Measurements from ENCODE around the gene WDFY1. TPM values are rescaled to one million over a fixed set of nuclear protein-coding genes. Genes with fewer than 3 reads are reported as not detected.

Gene WDFY1
- polyA plus RNA-seq, 3 donors = 31.7 to 59.8 (median 40.7) TPM

- Histone ChIP-seq H2AFZ (ENCODE audit: insufficient read depth, low read depth, low read length, poor library complexity, severe bottlenecking) (no peak overlapping the region), H3K27me3 (ENCODE audit: control insufficient read depth in 2 of 2, insufficient read depth in 2 of 2, low read length in 2 of 2) (no peaks in the 10 kb centered on the region), H3K4me2 (replicated peaks; ENCODE audit: extremely low read depth, low read length, poor library complexity, severe bottlenecking) (no peak overlapping the region), H3K9me3 (replicated peaks in 1 of 2; ENCODE audit: control insufficient read depth in 1 of 2, insufficient read depth in 1 of 2, low read length in 2 of 2) (no peaks in the 10 kb centered on the region), H3K27ac (ENCODE audit: low read depth in 1 of 2, low read length in 2 of 2) (peak overlapping the region in 1 of 2 donors; percentile 54), H3K79me2 (ENCODE audit: insufficient read depth, low read length) (peaks cover 93% of the 10 kb centered on the region), H3K4me3 (replicated peaks in 1 of 3; ENCODE audit: low read depth in 2 of 3, low read length in 3 of 3) (no peak overlapping the region), H3K4me1 (ENCODE audit: control insufficient read depth in 1 of 2, insufficient read depth in 2 of 2, low read length in 2 of 2) (peaks cover 47 to 64% of the 10 kb centered on the region in 2 donors), H3K36me3 (replicated peaks in 1 of 2; ENCODE audit: control insufficient read depth in 1 of 2, insufficient read depth in 2 of 2, low read length in 2 of 2) (peaks cover 13 to 26% of the 10 kb centered on the region in 2 donors), H3K9ac (ENCODE audit: insufficient read depth, low read length, poor library complexity, severe bottlenecking) (no peak overlapping the region), H4K20me1 (ENCODE audit: insufficient read depth, low read length) (peaks cover 64% of the 10 kb centered on the region)
- Mint-ChIP-seq H3K36me3 (peaks cover 35 to 57% of the 10 kb centered on the region in 2 donors), H3K4me3 (no peak overlapping the region), H3K9me3 (no peaks in the 10 kb centered on the region), H3K27ac (peak overlapping the region in 1 of 7 donors; percentile 75), H3K27me3 (ENCODE audit: low read depth in 3 of 3) (peaks cover 0 to 5% (median 0%) of the 10 kb centered on the region in 3 donors), H3K4me1 (peaks cover 63% of the 10 kb centered on the region)
- intact Hi-C loops (cut with micrococcal nuclease) = loop anchor here in 1 of 2 donors (2.0 kb wide), 1 partner anchor 14 kb away; no protein-coding TSS in a partner anchor
- no peak for DNase-seq
- TF ChIP-seq CTCF (IDR thresholded peaks at IDR 0.05) = no peak
These were observed 30.8 kb downstream of the WDFY1 start for GRCh38 chr2:223914324-223914723.

- Histone ChIP-seq H3K27ac (ENCODE audit: low read depth in 1 of 2, low read length in 2 of 2) (peak overlapping the region; percentile 44 to 67), H3K9me3 (replicated peaks in 1 of 2; ENCODE audit: control insufficient read depth in 1 of 2, insufficient read depth in 1 of 2, low read length in 2 of 2) (no peaks in the 10 kb centered on the region), H3K27me3 (ENCODE audit: control insufficient read depth in 2 of 2, insufficient read depth in 2 of 2, low read length in 2 of 2) (no peaks in the 10 kb centered on the region), H3K4me3 (replicated peaks in 1 of 3; ENCODE audit: low read depth in 2 of 3, low read length in 3 of 3) (no peak overlapping the region), H3K79me2 (ENCODE audit: insufficient read depth, low read length) (peaks cover 92% of the 10 kb centered on the region), H3K36me3 (replicated peaks in 1 of 2; ENCODE audit: control insufficient read depth in 1 of 2, insufficient read depth in 2 of 2, low read length in 2 of 2) (peaks cover 27 to 44% of the 10 kb centered on the region in 2 donors), H3K4me2 (replicated peaks; ENCODE audit: extremely low read depth, low read length, poor library complexity, severe bottlenecking) (no peak overlapping the region), H3K4me1 (ENCODE audit: control insufficient read depth in 1 of 2, insufficient read depth in 2 of 2, low read length in 2 of 2) (peaks cover 11 to 20% of the 10 kb centered on the region in 2 donors), H4K20me1 (ENCODE audit: insufficient read depth, low read length) (peaks cover 62% of the 10 kb centered on the region), H3K9ac (ENCODE audit: insufficient read depth, low read length, poor library complexity, severe bottlenecking) (peak overlapping the region; percentile 16), H2AFZ (ENCODE audit: insufficient read depth, low read depth, low read length, poor library complexity, severe bottlenecking) (no peak overlapping the region)
- peak in 1 of 3 donors; percentile 39 for DNase-seq
- peak overlapping the region in 5 of 7 donors; percentile 11 to 93 (median 74) for H3K27ac Mint-ChIP-seq
- peaks cover 29% of the 10 kb centered on the region for H3K4me1 Mint-ChIP-seq
- no peaks in the 10 kb centered on the region for H3K9me3 Mint-ChIP-seq
- 57% methylated on average over 4 of the region's 7 CpGs for WGBS (ENCODE audit: insufficient coverage)
- TF ChIP-seq CTCF (IDR thresholded peaks at IDR 0.05) = no peak
- peaks cover 54 to 69% of the 10 kb centered on the region in 2 donors for H3K36me3 Mint-ChIP-seq
- intact Hi-C loops (cut with micrococcal nuclease) = no loop called here
- peak overlapping the region in 1 of 2 donors; percentile 54 for H3K4me3 Mint-ChIP-seq
- H3K27me3 Mint-ChIP-seq (ENCODE audit: low read depth in 3 of 3) = peaks cover 0 to 1% (median 0%) of the 10 kb centered on the region in 3 donors
These were observed 36.0 kb downstream of the WDFY1 start for GRCh38 chr2:223909001-223909741.
